OCI-LY1 (cell line): ENCODE measurements around the gene TXNL4B.
"Not testable (repeated sequence)": the region's sequence is repeated elsewhere in the genome, so short reads cannot be mapped to it uniquely, and the experiment has no call there.

Source experiments
- CTCF ChIP-seq: fragments of 200-600 bp; sonication (generic), shearing (Covaris generic); IDR thresholded peaks from 2 replicates; pipeline ENCODE4 v1.5.1; 2017; ENCODE audit warnings: mild to moderate bottlenecking, antibody characterized with exemption, low read length, moderate library complexity, mixed read lengths
- EZH2 ChIP-seq: fragments of 200-600 bp; sonication (generic), shearing (Covaris generic); IDR thresholded peaks from 2 replicates; pipeline ENCODE4 v1.8.0; 2017; ENCODE audit warnings: borderline replicate concordance, mixed run types, mild to moderate bottlenecking, antibody characterized with exemption, low read length, moderate library complexity, mixed read lengths

- not testable (repeated sequence) for TF ChIP-seq CTCF, EZH2
These were observed 39.1 kb downstream of the TXNL4B start, which contains the start of gene HP for GRCh38 chr16:72054254-72054847.
